Right ventricle myocardium superior (tissue), 1 donor: ENCODE data around the gene TEX53. TPM values are rescaled to one million over a fixed set of nuclear protein-coding genes. Genes with fewer than 3 reads are reported as not detected.

Source experiments
- ATAC-seq: fragments of 200-7000 bp; cut with Tn5 transposase; one replicate; pipeline ENCODE4 v1.9.1; 2020; ENCODE audit warnings: mild to moderate bottlenecking; ENCODE audit not compliant: poor library complexity
- DNase-seq: peaks from one replicate; pipeline ENCODE4 v3.0.0-alpha.2; 2020
- intact Hi-C: fragments of 100-400 bp; cut with DNase I; formaldehyde crosslinking; loops from one replicate; pipeline ENCODE4 v1.11.2; 2022
- total RNA-seq: library from RNA; stranded (reverse); fragmentation: NEBNext Ultra II Directional; extraction: Animal tissue kit (Norgen Biotek cat#: 25700); gene quantifications from one replicate; pipeline ENCODE4 v1.2.1, GENCODE V29; 2021
- donor health status: DM: no; HTN: yes; CAD: no; lungs with severe emphysema.

TEX53 gene
- total RNA-seq, 1 donor from 2014 or later: not detected

- intact Hi-C loops: loop anchor here (5.0 kb wide), 1 partner anchor 331 kb away; no protein-coding TSS in a partner anchor
- DNase-seq (peak; percentile 45), ATAC-seq (peak; percentile 68)
Observed at GRCh38 chr9:114681594-114682332, 24.2 kb upstream of the TEX53 start, which contains the start of gene TEX48. TSS of gene TEX48 (minus strand) at chr9:114682192. CDS start at chr9:114671723, 10,469 bp downstream.

DNA sequence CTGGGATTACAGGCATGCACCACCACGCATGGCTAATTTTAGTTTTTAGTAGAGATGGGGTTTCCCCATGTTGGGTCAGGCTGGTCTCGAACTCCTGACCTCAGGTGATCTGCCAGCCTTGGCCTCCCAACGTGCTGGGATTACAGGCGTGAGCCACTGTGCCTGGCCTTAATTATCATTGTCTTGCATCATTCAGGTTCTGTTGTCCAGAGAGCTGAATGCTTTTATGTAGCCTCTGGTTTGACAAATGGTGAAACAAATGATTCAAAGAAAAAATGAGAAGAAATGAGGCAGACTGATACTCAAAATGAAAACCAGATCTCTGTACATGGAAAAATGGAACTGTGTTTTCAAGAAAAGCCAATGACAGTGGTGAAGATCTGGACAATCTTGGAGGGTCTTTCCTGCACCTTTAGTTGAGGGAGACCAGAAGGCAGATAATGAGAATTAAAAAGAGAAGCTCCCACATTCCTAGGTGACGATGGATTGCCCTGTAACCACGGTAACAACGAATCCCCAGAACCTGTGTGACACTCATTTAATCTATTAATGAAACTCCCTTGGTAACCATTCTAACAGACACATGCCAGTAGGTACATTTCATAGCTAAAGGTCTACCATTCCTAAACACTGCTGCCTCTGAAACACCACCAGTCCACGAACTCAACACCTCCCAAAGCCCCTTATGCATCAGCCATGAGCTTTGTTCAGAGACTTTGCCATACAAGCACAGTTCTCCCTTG lies 22.8 kb upstream of the TEX53 start:
- ATAC-seq (no peak), DNase-seq (no peak)
- intact Hi-C loops: loop anchor here (5.0 kb wide), 1 partner anchor 332 kb away; no protein-coding TSS in a partner anchor

DNA sequence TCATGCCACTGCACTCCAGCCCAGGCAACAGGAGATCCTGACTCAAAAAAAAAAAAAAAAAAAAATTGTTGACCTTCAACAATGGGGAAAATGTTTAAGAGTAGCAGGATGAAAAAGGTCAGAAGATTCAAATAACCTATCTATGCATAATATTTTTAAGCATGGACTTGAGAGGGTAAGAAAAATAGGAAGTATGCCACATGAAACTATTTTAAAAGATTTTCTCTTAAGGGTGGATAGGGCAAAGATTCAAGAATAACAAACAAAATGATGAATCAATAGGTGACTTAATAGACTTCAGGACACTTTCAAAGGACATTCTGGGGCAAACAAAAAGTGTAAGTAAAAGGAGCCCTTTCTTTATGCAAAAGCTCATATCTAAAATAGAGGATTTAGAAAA lies 21.2 kb upstream of the TEX53 start:
- intact Hi-C loops: no loop called here
- ATAC-seq: no peak

GRCh38 chr9:114678130-114678529 lies 20.5 kb upstream of the TEX53 start:
- ATAC-seq (no peak), DNase-seq (no peak)
- intact Hi-C loops: no loop called here

More for the DNA sequence above, 21.2 kb upstream of the TEX53 start:
- no peak for DNase-seq

DNA sequence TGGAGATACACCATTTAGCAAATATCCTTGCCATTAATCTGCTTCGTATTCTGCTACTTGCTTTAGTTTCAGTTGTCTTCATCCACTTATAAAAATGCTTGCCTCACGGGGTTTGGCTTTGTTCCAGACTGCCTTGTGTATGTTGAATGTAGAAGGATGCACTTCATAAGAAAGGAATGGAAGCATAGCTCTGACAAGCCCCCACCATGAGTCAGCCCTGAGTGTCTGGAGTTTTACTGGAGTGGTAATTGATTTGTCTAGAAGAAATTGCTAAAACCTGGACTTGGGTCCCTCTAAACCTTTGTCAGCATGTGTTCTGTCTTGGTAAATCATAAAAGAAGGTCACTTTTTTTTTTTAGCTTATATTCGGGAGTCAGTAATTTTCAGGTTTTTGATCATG lies 19.8 kb upstream of the TEX53 start:
- no peak for DNase-seq
- intact Hi-C loops: no loop called here
- ATAC-seq: no peak

DNA sequence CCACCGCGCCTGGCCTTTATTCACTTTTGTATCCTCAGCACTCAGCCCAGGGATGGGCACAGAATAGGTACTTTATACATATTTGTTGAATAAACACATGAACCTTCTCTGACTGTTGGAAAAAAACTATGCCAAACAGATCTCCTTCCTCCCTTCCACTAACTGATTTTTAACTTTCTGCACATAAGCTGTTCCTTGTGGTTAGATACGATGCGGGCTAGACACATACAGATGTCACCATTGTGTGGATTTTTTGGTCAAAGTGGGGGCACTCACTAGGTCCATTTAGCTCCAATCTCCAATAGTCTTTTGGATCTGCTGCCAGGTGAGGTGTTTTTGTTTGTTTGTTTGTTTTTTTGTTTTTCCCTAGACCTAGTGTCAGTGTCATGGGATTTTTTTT lies 19.3 kb upstream of the TEX53 start:
- ATAC-seq (no peak), DNase-seq (no peak)
- intact Hi-C loops: no loop called here

GRCh38 chr9:114674798-114675540 lies 17.4 kb upstream of the TEX53 start:
- DNase-seq: no peak
- no peak for ATAC-seq
- intact Hi-C loops: no loop called here

- intact Hi-C loops: no loop called here
- ATAC-seq (no peak), DNase-seq (no peak)
Observed at GRCh38 chr9:114674076-114674797, 16.6 kb upstream of the TEX53 start.

DNA sequence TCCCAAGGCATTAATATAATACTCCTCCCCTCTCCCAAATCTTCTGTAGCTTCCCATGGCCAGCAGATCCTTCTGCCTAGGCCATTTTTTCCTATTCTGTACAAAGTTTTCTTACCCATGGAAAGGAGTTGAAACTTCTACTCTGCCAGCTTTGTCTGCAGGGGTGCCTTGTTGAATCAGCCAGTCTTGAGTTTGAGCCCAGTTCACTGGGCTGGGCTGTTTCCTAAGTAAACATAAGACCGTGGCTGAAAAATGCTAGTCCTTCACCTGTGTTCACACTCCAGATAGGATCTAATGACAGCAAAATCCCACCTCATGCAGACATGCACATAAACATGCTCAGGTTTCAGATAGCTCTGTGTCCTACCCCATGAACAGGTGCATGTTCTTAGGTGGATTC lies 14.0 kb upstream of the TEX53 start:
- ATAC-seq (no peak), DNase-seq (no peak)
- intact Hi-C loops: no loop called here

GRCh38 chr9:114669961-114670360 lies 12.4 kb upstream of the TEX53 start:
- ATAC-seq (no peak), DNase-seq (no peak)
- intact Hi-C loops: no loop called here

GRCh38 chr9:114668146-114668545 lies 10.5 kb upstream of the TEX53 start:
- no peak for DNase-seq
- intact Hi-C loops: no loop called here

GRCh38 chr9:114666851-114667250 lies 9.2 kb upstream of the TEX53 start:
- intact Hi-C loops: no loop called here
- no peak for DNase-seq
- no peak for ATAC-seq

More at GRCh38 chr9:114668146-114668545, 10.5 kb upstream of the TEX53 start:
- no peak for ATAC-seq

DNA sequence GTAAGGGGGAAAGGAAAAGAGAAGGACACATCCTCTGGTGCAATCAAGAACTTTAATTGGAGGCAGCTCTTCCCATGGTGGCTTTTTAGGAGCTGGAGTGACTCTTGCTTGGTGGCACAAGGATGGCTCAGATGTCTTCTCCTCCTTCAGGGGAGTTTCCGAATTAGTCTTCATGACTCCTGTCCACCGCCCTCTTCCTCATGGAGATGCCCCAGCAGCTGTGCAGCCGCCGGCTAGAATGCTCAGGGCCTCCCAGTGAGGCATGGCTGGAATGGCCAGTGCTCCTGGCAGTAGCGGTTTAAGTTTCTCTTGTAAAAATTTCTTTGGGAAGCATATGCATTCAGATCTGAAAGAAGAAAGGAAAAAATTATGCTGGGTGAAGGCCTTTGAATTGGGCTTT lies 8.8 kb upstream of the TEX53 start:
- DNase-seq (no peak), ATAC-seq (no peak)
- intact Hi-C loops: no loop called here

DNA sequence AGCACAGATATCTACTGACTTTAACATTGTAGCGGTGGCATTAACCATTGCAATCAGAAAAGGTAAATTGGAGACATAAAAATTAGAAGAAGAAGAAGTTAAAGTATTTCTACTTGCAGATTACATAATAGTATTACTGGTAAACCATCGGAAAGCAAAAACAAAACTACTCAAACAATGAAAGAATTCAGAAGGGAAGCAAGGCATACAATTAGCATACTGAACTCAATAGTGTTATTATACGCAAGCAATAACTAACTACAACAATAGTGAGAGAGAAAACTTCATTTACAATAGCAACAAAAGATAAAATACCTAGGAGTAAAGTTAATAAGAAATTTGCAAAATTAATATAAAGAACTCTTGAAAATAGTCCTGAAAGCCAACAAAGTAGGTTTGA lies 6.6 kb upstream of the TEX53 start:
- no peak for ATAC-seq
- no peak for DNase-seq
- intact Hi-C loops: loop anchor here (5.0 kb wide), 1 partner anchor 348 kb away; no protein-coding TSS in a partner anchor

GRCh38 chr9:114662081-114662989 lies 4.7 kb upstream of the TEX53 start:
- no peak for DNase-seq
- ATAC-seq: peak; percentile 68
- intact Hi-C loops: loop anchor here (5.0 kb wide), 1 partner anchor 350 kb away; no protein-coding TSS in a partner anchor

GRCh38 chr9:114656301-114656700 lies 1.3 kb downstream of the TEX53 start:
- DNase-seq (no peak), ATAC-seq (no peak)
- intact Hi-C loops: loop anchor here (5.0 kb wide), 1 partner anchor 169 kb away; no protein-coding TSS in a partner anchor

DNA sequence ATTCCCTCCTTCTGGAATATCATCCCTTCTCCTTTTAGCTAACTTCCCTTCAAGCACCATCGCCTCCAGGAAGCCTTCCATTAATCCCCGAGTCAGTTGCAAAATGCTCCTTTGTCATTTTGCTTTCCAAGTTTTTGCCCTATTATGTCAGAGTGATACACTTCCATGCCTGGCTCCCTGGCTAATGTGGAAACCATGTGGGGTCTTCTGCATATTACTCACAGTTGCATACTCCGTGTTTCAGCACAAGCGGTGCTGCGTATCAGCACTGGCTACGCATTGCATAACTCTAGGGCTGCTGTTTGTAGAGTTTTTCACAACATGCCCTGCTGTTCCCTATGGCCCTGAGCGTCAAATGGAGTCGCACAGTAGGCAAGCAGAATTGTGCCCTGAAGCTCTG lies 1.9 kb downstream of the TEX53 start:
- DNase-seq (no peak), ATAC-seq (no peak)
- intact Hi-C loops: loop anchor here (5.0 kb wide), 1 partner anchor 168 kb away; no protein-coding TSS in a partner anchor
